H1 (cell line): ENCODE data around the gene PRKCZ. TPM values are rescaled to one million over a fixed set of nuclear protein-coding genes. Genes with fewer than 3 reads are reported as not detected.

Experiments
- CTCF ChIA-PET: fragments of 300-600 bp; sonication (Branson Sonifier 250); formaldehyde crosslinking; loops from one replicate; lab custom pipeline; 2021; ENCODE audit not compliant: partially characterized antibody; lab: Charles Lee
- POLR2A ChIA-PET: fragments of 300-600 bp; sonication (Branson Sonifier 250); formaldehyde crosslinking; loops from one replicate; lab custom pipeline; 2021; ENCODE audit warnings: inconsistent platforms; ENCODE audit not compliant: partially characterized antibody; lab: Charles Lee
- DNase-seq, 2 experiments: peaks; one replicate each; pipeline versions ENCODE4 v3.0.0 to v3.0.0-alpha.2; 2010 to 2022; ENCODE audit warnings: low spot score in 2 of 2, low read depth in 1 of 2, mixed read lengths in 1 of 2
- FAIRE-seq: peaks from 2 replicates; lab custom pipeline; 2011; peaks lifted over from hg19 to GRCh38; lab: Jason Lieb, UNC
- H2AFZ ChIP-seq: 2 replicates; pipeline ENCODE4 v1.8.1; 2012; ENCODE audit warnings: low read length, inconsistent platforms
- H2AK5ac ChIP-seq: 2 replicates; pipeline ENCODE4 v1.6.1; 2013; ENCODE audit warnings: low read depth, low read length
- H2BK120ac ChIP-seq: replicated peaks from 2 replicates; pipeline ENCODE3; 2013; ENCODE audit warnings: low read depth, low read length, inconsistent platforms
- H2BK12ac ChIP-seq: 2 replicates; pipeline ENCODE4 v1.6.1; 2013; ENCODE audit warnings: low read depth, low read length
- H2BK15ac ChIP-seq: 2 replicates; pipeline ENCODE4 v1.6.1; 2013; ENCODE audit warnings: low read length
- H2BK20ac ChIP-seq: 2 replicates; pipeline ENCODE4 v1.6.1; 2013; ENCODE audit warnings: low read length
- H2BK5ac ChIP-seq: 2 replicates; pipeline ENCODE4 v1.6.1; 2013; ENCODE audit warnings: low read depth, low read length
- H3K14ac ChIP-seq: 2 replicates; pipeline ENCODE4 v1.6.1; 2013; ENCODE audit warnings: inconsistent platforms; ENCODE audit not compliant: insufficient read length
- H3K18ac ChIP-seq: 2 replicates; pipeline ENCODE4 v1.6.1; 2013; ENCODE audit warnings: low read length; ENCODE audit errors: extremely low read depth
- H3K23ac ChIP-seq: 2 replicates; pipeline ENCODE4 v1.6.1; 2013; ENCODE audit warnings: inconsistent platforms; ENCODE audit not compliant: insufficient read length
- H3K23me2 ChIP-seq: 2 replicates; pipeline ENCODE4 v1.6.1; 2013; ENCODE audit warnings: low read depth, low read length
- H3K27ac ChIP-seq: 2 replicates; pipeline ENCODE4 v1.6.1; 2011; ENCODE audit warnings: low read depth, low read length, inconsistent platforms
- H3K27me3 ChIP-seq, 4 experiments: replicated peaks in 1 of 4; 1 replicate in 1 of 4; 2 replicates in 3 of 4; pipeline versions ENCODE4 v1.6.1 to v1.8.1; 2011 to 2013; ENCODE audit warnings: low read length in 3 of 4, mild to moderate bottlenecking in 3 of 4, inconsistent platforms in 2 of 4, mixed read lengths in 2 of 4, moderate library complexity in 1 of 4; ENCODE audit not compliant: control insufficient read depth in 3 of 4, insufficient read depth in 3 of 4; ENCODE audit errors: extremely low read depth in 1 of 4
- H3K36me3 ChIP-seq, 4 experiments: 2 replicates each; pipeline versions ENCODE4 v1.6.1 to v1.8.1; 2011 to 2013; ENCODE audit warnings: mild to moderate bottlenecking in 4 of 4, low read length in 3 of 4, moderate library complexity in 2 of 4, control low read depth in 1 of 4, inconsistent platforms in 1 of 4; ENCODE audit not compliant: insufficient read depth in 4 of 4, control insufficient read depth in 2 of 4
- H3K4ac ChIP-seq: replicated peaks from 2 replicates; pipeline ENCODE3; 2013; ENCODE audit warnings: low read length, low read depth, mixed read lengths, inconsistent platforms; ENCODE audit not compliant: insufficient read length
- H3K4me1 ChIP-seq, 4 experiments: replicated peaks in 1 of 4; 1 replicate in 1 of 4; 2 replicates in 3 of 4; pipeline versions ENCODE4 v1.6.1 to v1.8.1; 2011 to 2013; ENCODE audit warnings: low read length in 3 of 4, inconsistent platforms in 2 of 4, mixed read lengths in 1 of 4; ENCODE audit not compliant: insufficient read depth in 4 of 4, control insufficient read depth in 3 of 4
- H3K4me2 ChIP-seq, 2 experiments: 2 replicates each; pipeline versions ENCODE4 v1.6.1 to v1.8.1; 2011 to 2013; ENCODE audit warnings: low read depth in 2 of 2, low read length in 2 of 2, control low read depth in 1 of 2, inconsistent platforms in 1 of 2, mild to moderate bottlenecking in 1 of 2; ENCODE audit not compliant: insufficient read depth in 1 of 2
- H3K4me3 ChIP-seq, 4 experiments: fragments of 200-600, 300-600 bp in 1 of 4; sonication (generic), shearing (Covaris generic), sonication (Bioruptor Twin) in 1 of 4; 2 replicates each; pipeline versions ENCODE4 v1.5.1 to v1.8.1; 2011 to 2016; ENCODE audit warnings: low read length in 4 of 4, low read depth in 3 of 4, control low read depth in 2 of 4, inconsistent platforms in 2 of 4, mild to moderate bottlenecking in 2 of 4, mixed read lengths in 1 of 4, moderate library complexity in 1 of 4; ENCODE audit not compliant: insufficient read depth in 2 of 4; ENCODE audit errors: extremely low read depth in 1 of 4
- H3K56ac ChIP-seq: replicated peaks from 2 replicates; pipeline ENCODE3; 2013; ENCODE audit warnings: low read depth, mild to moderate bottlenecking, mixed read lengths, low read length, inconsistent platforms; ENCODE audit not compliant: insufficient read length
- H3K79me1 ChIP-seq: 2 replicates; pipeline ENCODE4 v1.6.1; 2013; ENCODE audit warnings: low read depth, low read length, control low read depth
- H3K79me2 ChIP-seq, 2 experiments: 2 replicates each; pipeline versions ENCODE4 v1.6.1 to v1.8.1; 2012 to 2013; ENCODE audit warnings: low read length in 2 of 2, mild to moderate bottlenecking in 2 of 2, inconsistent platforms in 1 of 2; ENCODE audit not compliant: insufficient read depth in 2 of 2, control insufficient read depth in 1 of 2
- H3K9ac ChIP-seq, 4 experiments: replicated peaks in 1 of 4; 1 replicate in 1 of 4; 2 replicates in 3 of 4; pipeline versions ENCODE4 v1.6.1 to v1.8.1; 2011 to 2013; ENCODE audit warnings: low read depth in 3 of 4, low read length in 3 of 4, control low read depth in 2 of 4, mild to moderate bottlenecking in 2 of 4, moderate library complexity in 2 of 4, inconsistent platforms in 1 of 4; ENCODE audit errors: extremely low read depth in 1 of 4
- H3K9me3 ChIP-seq, 2 experiments: 2 replicates each; pipeline versions ENCODE4 v1.6.1 to v1.8.1; 2012 to 2013; ENCODE audit warnings: mild to moderate bottlenecking in 2 of 2, moderate library complexity in 2 of 2, control low read depth in 1 of 2, inconsistent platforms in 1 of 2, low read depth in 1 of 2, low read length in 1 of 2, mixed read lengths in 1 of 2; ENCODE audit not compliant: insufficient read depth in 2 of 2
- H4K20me1 ChIP-seq, 2 experiments: replicated peaks in 1 of 2; 2 replicates each; pipeline versions ENCODE3 to v1.8.1; 2011 to 2013; ENCODE audit warnings: inconsistent platforms in 2 of 2, low read length in 2 of 2, mild to moderate bottlenecking in 1 of 2; ENCODE audit not compliant: insufficient read depth in 2 of 2, control insufficient read depth in 1 of 2
- H4K5ac ChIP-seq: 2 replicates; pipeline ENCODE4 v1.6.1; 2013; ENCODE audit warnings: low read length, low read depth, mixed read lengths, inconsistent platforms; ENCODE audit not compliant: insufficient read length
- H4K8ac ChIP-seq: 2 replicates; pipeline ENCODE4 v1.8.0; 2013; ENCODE audit warnings: mild to moderate bottlenecking, moderate library complexity, low read length, inconsistent platforms; ENCODE audit not compliant: insufficient read depth; ENCODE audit errors: extremely low read depth
- H4K91ac ChIP-seq: replicated peaks from 2 replicates; pipeline ENCODE3; 2013; ENCODE audit warnings: low read length, mixed read lengths, inconsistent platforms; ENCODE audit not compliant: insufficient read length
- E2F6 ChIP-seq: IDR thresholded peaks from 2 replicates; pipeline ENCODE4 v1.6.1; 2012; ENCODE audit warnings: inconsistent platforms
- KDM4A ChIP-seq: IDR thresholded peaks from one replicate; pipeline ENCODE4 v1.7.1; 2012; ENCODE audit warnings: low read depth, mild to moderate bottlenecking, moderate library complexity, low read length, inconsistent platforms; ENCODE audit not compliant: severe bottlenecking
- MAFK ChIP-seq: IDR thresholded peaks from 2 replicates; pipeline ENCODE4 v1.6.1; 2012; ENCODE audit warnings: low read depth, mild to moderate bottlenecking, improper control_type of control experiment, low read length
- MAX ChIP-seq: IDR thresholded peaks from 2 replicates; pipeline ENCODE4 v1.6.1; 2012; ENCODE audit warnings: inconsistent platforms
- SAP30 ChIP-seq: fragments of 300-600 bp; sonication (generic); IDR thresholded peaks from 2 replicates; pipeline ENCODE4 v1.7.1; 2012; ENCODE audit warnings: low read length, moderate library complexity, mild to moderate bottlenecking, inconsistent platforms; ENCODE audit not compliant: insufficient read depth, insufficient replicate concordance
- ZNF274 ChIP-seq: IDR thresholded peaks from 2 replicates; pipeline ENCODE4 v1.7.0; 2012; ENCODE audit warnings: low read length, borderline replicate concordance; ENCODE audit errors: extremely low read depth
- WGBS, 2 experiments: shearing (Covaris generic) in 1 of 2; methylation state at CpG; one replicate each; pipeline versions ENCODE4 v1.1.6 to v1.1.7; 2013 to 2015; ENCODE audit warnings: low lambda C conversion rate in 2 of 2, mixed read lengths in 2 of 2, inconsistent platforms in 1 of 2, low coverage in 1 of 2, missing lambda C conversion rate in 1 of 2; ENCODE audit not compliant: insufficient replicate concordance in 2 of 2, insufficient coverage in 1 of 2, insufficient read length in 1 of 2; ENCODE audit errors: extremely low coverage in 1 of 2, missing lambda C conversion rate in 1 of 2; 5-methylcytosine and 5-hydroxymethylcytosine counted together
- polyA plus RNA-seq, 7 experiments: library from polyadenylated mRNA; depleted of rRNA in 3 of 7; stranded (reverse) in 5 of 7; unstranded in 2 of 7; fragments of >200 nt in 5 of 7; fragments of 200-250 nt in 2 of 7; gene quantifications; 1 replicate in 5 of 7; 2 replicates in 1 of 7; 4 replicates in 1 of 7; pipeline versions ENCODE4 v1.2.1 to v1.2.3, GENCODE V29; 2011 to 2013; ENCODE audit warnings: missing spikeins in 2 of 7, mixed read lengths in 2 of 7
- total RNA-seq: library from RNA; stranded (reverse); fragmentation: NEBNext Ultra II Directional; extraction: Animal tissue kit (Norgen Biotek cat#: 25700); gene quantifications from 2 replicates; pipeline ENCODE4 v1.2.1, GENCODE V29; 2021

Gene PRKCZ
- total and polyA plus RNA-seq, 2 of the 8 experiments (the other 6 are each of a cell fraction or from before 2014, with no cell fraction given), result 37.4 to 45.1 TPM

DNA sequence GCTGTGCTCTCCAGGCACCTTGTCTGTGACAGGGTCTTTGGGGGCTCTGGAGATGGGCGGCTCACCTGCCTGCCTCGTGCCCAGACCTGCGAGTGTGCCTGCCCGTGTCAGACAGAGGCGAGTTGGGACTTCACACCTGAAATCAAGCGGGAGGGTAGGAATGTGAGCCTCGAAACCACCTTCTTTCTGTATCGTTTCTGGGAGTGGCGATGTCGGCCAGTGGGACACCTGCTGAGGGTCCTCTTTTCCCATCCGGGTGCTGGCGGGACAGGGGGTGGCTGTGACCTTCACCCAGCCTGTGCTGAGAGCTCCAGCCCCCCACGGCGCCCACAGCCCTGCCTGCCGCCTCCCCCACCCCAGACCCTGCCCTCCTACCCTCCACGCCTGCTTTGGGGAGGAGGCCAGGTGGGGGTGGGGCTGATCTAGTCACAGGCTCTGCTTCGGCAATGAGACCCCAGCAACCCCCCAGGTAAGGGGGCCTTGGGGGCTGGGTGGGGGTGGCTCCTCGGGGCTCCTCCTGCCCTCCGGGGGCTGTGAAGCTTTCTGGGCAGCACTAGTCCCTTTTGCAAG lies 160.0 kb downstream of the PRKCZ start:
- no peak overlapping the region for H3K23ac ChIP-seq
- peak overlapping the region; percentile 44; the same call in 1 of the 2 replicates for H2BK5ac ChIP-seq
- 87% methylated on average over 10 of the region's 19 CpGs; no CpG with 5 or more reads in 1 of the 2 experiments for WGBS, 2 experiments
- no peak overlapping the region for H3K14ac ChIP-seq
- H4K91ac ChIP-seq, result peak overlapping the region; percentile 42
- H2AFZ ChIP-seq, result no peak overlapping the region
- 0 out of 2 replicates have a peak overlapping the region, but pooled peaks have one; percentile 39 for H2AK5ac ChIP-seq
- no peak overlapping the region; the same call in none of the 2 replicates for H4K8ac ChIP-seq
- DNase-seq, result peak in 1 of 2 experiments; percentile 51
- H3K4me1 ChIP-seq, result peaks cover 3 to 21% (median 18%) of the 10 kb centered on the region in 4 experiments
- peak overlapping the region; percentile 50; the same call in 1 of the 2 replicates for H2BK12ac ChIP-seq
- no peak for FAIRE-seq
- no peak overlapping the region for H2BK20ac ChIP-seq
- no peaks in the 10 kb centered on the region for H4K20me1 ChIP-seq
- no peak overlapping the region for H3K9ac ChIP-seq
- H3K4me2 ChIP-seq, result no peak overlapping the region
- no peaks in the 10 kb centered on the region for H3K79me1 ChIP-seq
- H3K4ac ChIP-seq, result no peak overlapping the region
- H3K27ac ChIP-seq, result no peak overlapping the region
- H3K18ac ChIP-seq, result no peak overlapping the region; the same call in 1 of the 2 replicates
- H3K27me3 ChIP-seq, result peaks cover 0 to 11% (median 6%) of the 10 kb centered on the region in 4 experiments; a peak in 4 of 7 replicates
- no peaks in the 10 kb centered on the region for H3K9me3 ChIP-seq
- no peak overlapping the region for H3K4me3 ChIP-seq
- H3K56ac ChIP-seq, result no peak overlapping the region
- no peaks in the 10 kb centered on the region for H3K36me3 ChIP-seq
- TF ChIP-seq KDM4A (no peak), E2F6 (peak; percentile 86), ZNF274 (no peak), MAFK (no peak), MAX (peak; percentile 77), SAP30 (no peak)
- no peak overlapping the region for H2BK120ac ChIP-seq
- no peak overlapping the region for H4K5ac ChIP-seq
- POLR2A ChIA-PET, result interaction anchor here (2.1 to 4.0 kb wide), 2 partner anchors 19 to 22 kb away, joined by 5 to 19 read pairs; no protein-coding TSS in a partner anchor
- CTCF ChIA-PET, result interaction anchor here (0.8 to 4.3 kb wide), 9 partner anchors 15 to 175 kb away, joined by 3 to 22 read pairs (median 4); partner anchors contain the start of gene FAAP20
- H2BK15ac ChIP-seq, result no peak overlapping the region
- peaks cover 3% of the 10 kb centered on the region; the same call in 1 of the 2 replicates for H3K23me2 ChIP-seq
- H3K79me2 ChIP-seq, result no peaks in the 10 kb centered on the region
